Vagina (tissue), 2 donors: Measurements from ENCODE around the gene COLEC12.

ENCODE experiments used
- CTCF ChIP-seq, 3 experiments: fragments of 450-650 bp in 2 of 3; fragments of 200-600 bp in 1 of 3; sonication (generic) in 1 of 3; IDR thresholded peaks; one replicate each; pipeline ENCODE4 v1.5.1; 2017 to 2019; ENCODE audit warnings: antibody characterized with exemption in 3 of 3, mild to moderate bottlenecking in 2 of 3, moderate library complexity in 2 of 3
- POLR2A ChIP-seq, 2 donors: fragments of 450-650 bp; IDR thresholded peaks; one replicate each; pipeline ENCODE4 v1.6.1; 2017; ENCODE audit warnings: antibody characterized with exemption in 2 of 2, mild to moderate bottlenecking in 2 of 2, moderate library complexity in 2 of 2
- POLR2AphosphoS5 ChIP-seq, 2 donors: sonication (generic); formaldehyde crosslinking; IDR thresholded peaks; one replicate each; pipeline ENCODE4 v1.9.0; 2017; ENCODE audit warnings: antibody characterized with exemption in 2 of 2, mild to moderate bottlenecking in 2 of 2, low read depth in 1 of 2; ENCODE audit not compliant: insufficient read depth in 1 of 2

DNA sequence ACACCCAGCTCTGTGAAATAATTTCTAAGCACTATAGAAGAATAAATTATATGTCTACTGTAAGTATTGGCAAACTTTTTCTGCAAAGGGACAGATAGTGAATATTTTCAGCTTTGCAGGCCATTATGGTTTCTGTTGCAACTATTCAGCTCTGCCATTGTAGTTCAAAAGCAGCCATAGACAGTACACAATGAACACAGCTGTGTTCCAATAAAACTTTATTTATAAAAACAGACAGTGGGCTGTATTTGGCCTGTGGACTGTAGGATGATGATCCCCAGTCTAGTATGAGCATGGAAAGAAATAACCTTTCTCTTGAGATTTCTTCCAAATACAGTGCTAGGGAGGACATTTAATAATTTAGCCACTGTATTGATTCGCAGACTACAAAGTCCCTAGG is 197.5 kb downstream of the COLEC12 start:
- TF ChIP-seq CTCF (IDR thresholded peaks at IDR 0.05) (no peak), POLR2A (IDR thresholded peaks at IDR 0.05) (no peak), POLR2AphosphoS5 (IDR thresholded peaks at IDR 0.05; ENCODE audit: insufficient read depth in 1 of 2, low read depth in 1 of 2) (no peak)
